HEK293T (cell line): ENCODE data around the gene DYRK3.
"Not testable (repeated sequence)": the region's sequence is repeated elsewhere in the genome, so short reads cannot be mapped to it uniquely, and the experiment has no call there.

ENCODE experiments used
- CTCF ChIA-PET: fragments of 350-600 bp; formaldehyde crosslinking; extraction: SDS; loops from one replicate; lab custom pipeline; 2021; ENCODE audit warnings: antibody characterized with exemption, inconsistent platforms; lab: Yijun Ruan, JAX
- POLR2A ChIA-PET: fragments of 350-600 bp; formaldehyde crosslinking; extraction: SDS; loops from one replicate; lab custom pipeline; 2020; ENCODE audit warnings: antibody characterized with exemption, inconsistent platforms; lab: Yijun Ruan, JAX
- DNase-seq: peaks from one replicate; pipeline ENCODE4 v3.0.0; 2012; ENCODE audit warnings: mixed read lengths; ENCODE audit errors: extremely low spot score
- ARNT ChIP-seq: fragments of 450-650 bp; IDR thresholded peaks from 2 replicates; pipeline ENCODE4 v1.6.1; 2017; ENCODE audit warnings: mild to moderate bottlenecking
- BHLHE40 ChIP-seq: fragments of 450-650 bp; IDR thresholded peaks from 2 replicates; pipeline ENCODE4 v1.6.1; 2016; ENCODE audit warnings: mild to moderate bottlenecking, moderate library complexity, borderline replicate concordance
- CTBP1 ChIP-seq: fragments of 450-650 bp; IDR thresholded peaks from 2 replicates; pipeline ENCODE4 v1.6.1; 2016; ENCODE audit warnings: borderline replicate concordance
- ELF4 ChIP-seq: fragments of 450-650 bp; IDR thresholded peaks from 2 replicates; pipeline ENCODE4 v1.6.1; 2017; ENCODE audit warnings: antibody characterized with exemption
- FOXA1 ChIP-seq: fragments of 450-650 bp; IDR thresholded peaks from 2 replicates; pipeline ENCODE4 v1.6.1; 2016; ENCODE audit warnings: mild to moderate bottlenecking
- FOXK2 ChIP-seq: fragments of 450-650 bp; IDR thresholded peaks from 2 replicates; pipeline ENCODE4 v1.6.1; 2016; ENCODE audit warnings: mild to moderate bottlenecking
- FOXM1 ChIP-seq: fragments of 450-650 bp; IDR thresholded peaks from 2 replicates; pipeline ENCODE4 v1.6.1; 2017; ENCODE audit warnings: mild to moderate bottlenecking, borderline replicate concordance
- HDGF ChIP-seq: fragments of 450-650 bp; IDR thresholded peaks from 2 replicates; pipeline ENCODE4 v1.6.1; 2017; ENCODE audit warnings: antibody characterized with exemption, borderline replicate concordance
- L3MBTL2 ChIP-seq: fragments of 450-650 bp; conservative IDR thresholded peaks from 2 replicates; pipeline ENCODE4 v1.6.1; 2016; ENCODE audit warnings: mild to moderate bottlenecking
- LEF1 ChIP-seq: fragments of 450-650 bp; IDR thresholded peaks from 2 replicates; pipeline ENCODE4 v1.6.1; 2017; ENCODE audit warnings: mild to moderate bottlenecking, borderline replicate concordance
- NFRKB ChIP-seq: fragments of 450-650 bp; IDR thresholded peaks from 2 replicates; pipeline ENCODE4 v1.6.1; 2016; ENCODE audit warnings: mild to moderate bottlenecking, moderate library complexity
- SP1 ChIP-seq: fragments of 450-650 bp; IDR thresholded peaks from 2 replicates; pipeline ENCODE4 v1.6.1; 2017
- SUZ12 ChIP-seq: fragments of 450-650 bp; IDR thresholded peaks from 2 replicates; pipeline ENCODE4 v1.6.1; 2016; ENCODE audit warnings: mild to moderate bottlenecking
- TARDBP ChIP-seq: fragments of 450-650 bp; IDR thresholded peaks from 2 replicates; pipeline ENCODE4 v1.6.1; 2016
- ZNF384 ChIP-seq: fragments of 450-650 bp; IDR thresholded peaks from 2 replicates; pipeline ENCODE4 v1.6.1; 2016
- TF ChIP-seq, protein P1 (sequence below): fragments of 450-650 bp; IDR thresholded peaks from 2 replicates; pipeline ENCODE4 v1.6.1; 2016

The DYRK3 gene

DNA sequence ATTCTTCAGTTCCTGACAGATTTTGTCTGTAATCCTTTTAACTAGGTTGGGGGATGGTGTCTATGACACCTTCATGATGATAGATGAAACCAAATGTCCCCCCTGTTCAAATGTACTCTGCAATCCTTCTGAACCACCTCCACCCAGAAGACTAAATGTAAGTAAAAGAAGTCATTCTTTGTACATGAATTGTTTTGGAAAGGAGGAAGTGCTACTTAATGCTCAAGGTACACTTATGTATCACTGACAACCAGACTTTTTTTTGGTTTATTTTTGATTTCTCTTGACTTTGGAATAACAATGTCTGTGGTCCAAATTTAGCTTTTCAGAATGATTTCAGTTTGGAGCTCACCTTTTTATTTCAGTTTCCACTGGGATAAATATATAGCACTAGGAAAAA, 2.3 kb downstream of the DYRK3 start:
- TF ChIP-seq HDGF (no peak), ARNT (no peak), ZNF384 (no peak), LEF1 (no peak), ELF4 (no peak), BHLHE40 (no peak), FOXK2 (no peak), SUZ12 (no peak), SP1 (no peak), L3MBTL2 (no peak), TARDBP (no peak)
- POLR2A ChIA-PET: no interaction called here
- no peak for DNase-seq
- CTCF ChIA-PET: interaction anchor here (0.6 to 3.3 kb wide), 3 partner anchors 21 to 862 kb away, joined by 3 to 15 read pairs (median 5); no protein-coding TSS in a partner anchor

DNA sequence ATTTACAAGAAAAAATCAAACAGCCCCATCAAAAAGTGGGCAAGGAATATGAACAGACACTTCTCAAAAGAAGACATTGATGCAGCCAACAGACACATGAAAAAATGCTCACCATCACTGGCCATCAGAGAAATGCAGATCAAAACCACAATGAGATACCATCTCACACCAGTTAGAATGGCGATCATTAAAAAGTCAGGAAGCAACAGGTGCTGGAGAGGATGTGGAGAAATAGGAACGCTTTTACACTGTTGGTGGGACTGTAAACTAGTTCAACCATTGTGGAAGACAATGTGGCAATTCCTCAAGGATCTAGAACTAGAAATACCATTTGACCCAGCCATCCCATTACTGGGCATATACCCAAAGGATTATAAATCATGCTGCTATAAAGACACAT, 6.7 kb downstream of the DYRK3 start:
- DNase-seq, POLR2A ChIA-PET, CTCF ChIA-PET: not testable (repeated sequence)

DNA sequence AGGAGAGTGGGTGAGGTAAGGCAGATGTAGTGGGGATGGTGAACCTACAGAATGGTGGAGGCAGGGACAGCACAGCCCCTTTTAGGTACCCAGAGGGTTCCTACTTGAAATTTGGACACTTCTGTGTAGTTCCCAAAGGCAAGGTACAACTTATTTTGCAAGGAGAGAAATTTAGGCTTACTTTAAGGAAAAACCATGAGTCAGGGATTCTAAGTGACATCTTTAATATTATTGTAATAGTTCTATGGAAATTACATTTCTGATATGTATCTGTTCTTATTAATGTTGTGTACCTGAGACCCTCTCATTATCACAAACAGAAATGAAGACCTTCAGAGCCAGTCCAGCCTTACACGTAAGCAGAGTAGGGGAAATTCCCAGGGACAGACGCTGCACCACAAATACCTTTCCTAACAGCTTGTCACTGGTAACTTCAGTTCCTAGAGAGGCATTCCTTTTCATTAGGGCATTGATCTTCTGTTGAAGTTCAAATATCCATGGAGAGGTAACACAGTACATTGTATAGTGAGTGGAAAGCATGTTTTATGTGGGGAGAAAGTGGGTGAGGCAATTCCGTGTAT, 7.9 kb downstream of the DYRK3 start:
- CTCF ChIA-PET: no interaction called here
- POLR2A ChIA-PET: no interaction called here
- DNase-seq: no peak
- TF ChIP-seq ELF4 (no peak), FOXA1 (no peak), BHLHE40 (no peak), CTBP1 (no peak), SP1 (no peak), FOXM1 (no peak), ZNF384 (no peak), ARNT (no peak), SUZ12 (no peak), LEF1 (no peak), L3MBTL2 (no peak), TARDBP (no peak), HDGF (no peak), NFRKB (no peak), FOXK2 (no peak)
- TF ChIP-seq, protein P1, sequence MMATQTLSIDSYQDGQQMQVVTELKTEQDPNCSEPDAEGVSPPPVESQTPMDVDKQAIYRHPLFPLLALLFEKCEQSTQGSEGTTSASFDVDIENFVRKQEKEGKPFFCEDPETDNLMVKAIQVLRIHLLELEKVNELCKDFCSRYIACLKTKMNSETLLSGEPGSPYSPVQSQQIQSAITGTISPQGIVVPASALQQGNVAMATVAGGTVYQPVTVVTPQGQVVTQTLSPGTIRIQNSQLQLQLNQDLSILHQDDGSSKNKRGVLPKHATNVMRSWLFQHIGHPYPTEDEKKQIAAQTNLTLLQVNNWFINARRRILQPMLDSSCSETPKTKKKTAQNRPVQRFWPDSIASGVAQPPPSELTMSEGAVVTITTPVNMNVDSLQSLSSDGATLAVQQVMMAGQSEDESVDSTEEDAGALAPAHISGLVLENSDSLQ: no peak

DNA sequence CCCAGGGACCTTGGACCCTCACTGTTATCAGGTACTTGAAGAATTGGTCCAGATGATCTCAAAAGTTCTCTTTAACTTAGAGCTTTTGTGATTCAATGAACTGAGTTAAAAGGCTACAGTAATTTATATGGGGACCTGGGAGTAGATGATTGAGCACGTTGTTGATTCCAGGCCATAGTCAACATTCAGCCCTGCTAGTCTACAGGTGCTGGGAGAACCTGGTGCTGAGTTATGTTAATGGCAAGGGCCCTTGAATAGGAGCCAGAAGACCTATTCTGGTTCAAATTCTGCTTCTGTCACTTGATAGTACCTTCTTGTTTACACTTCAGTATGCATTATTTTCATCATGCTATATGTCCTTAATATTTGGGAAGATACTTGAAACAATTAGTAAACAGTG, 11.2 kb downstream of the DYRK3 start:
- no peak for DNase-seq
- TF ChIP-seq FOXK2: no peak
- no peak for TF ChIP-seq NFRKB
- TF ChIP-seq HDGF: no peak
- no peak for TF ChIP-seq FOXA1
- TF ChIP-seq L3MBTL2: no peak
- no peak for TF ChIP-seq ZNF384
- no peak for TF ChIP-seq BHLHE40
- TF ChIP-seq SUZ12: no peak
- no peak for TF ChIP-seq ARNT
- no peak for TF ChIP-seq ELF4
- TF ChIP-seq FOXM1: no peak
- no peak for TF ChIP-seq TARDBP
- TF ChIP-seq CTBP1: no peak
- TF ChIP-seq LEF1: no peak
- no peak for TF ChIP-seq SP1
- TF ChIP-seq, protein P1: no peak
- ChIA-PET CTCF (no interaction called here), POLR2A (interaction anchor here (1.4 kb wide), 1 partner anchor 11 kb away, joined by 4 read pairs; the partner anchor contains the start of gene DYRK3)

DNA sequence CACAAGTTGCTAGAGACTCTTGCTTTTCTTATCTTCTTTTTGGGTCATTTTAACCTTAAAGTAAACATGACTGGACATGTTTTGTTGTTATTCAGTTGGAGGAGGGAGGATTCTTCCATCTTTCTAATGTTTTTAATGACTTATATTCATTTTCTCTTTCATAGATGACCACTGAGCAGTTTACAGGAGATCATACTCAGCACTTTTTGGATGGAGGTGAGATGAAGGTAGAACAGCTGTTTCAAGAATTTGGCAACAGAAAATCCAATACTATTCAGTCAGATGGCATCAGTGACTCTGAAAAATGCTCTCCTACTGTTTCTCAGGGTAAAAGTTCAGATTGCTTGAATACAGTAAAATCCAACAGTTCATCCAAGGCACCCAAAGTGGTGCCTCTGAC, 11.9 kb downstream of the DYRK3 start:
- no peak for DNase-seq
- ChIA-PET POLR2A (interaction anchor here (1.4 kb wide), 1 partner anchor 12 kb away, joined by 4 read pairs; the partner anchor contains the start of gene DYRK3), CTCF (no interaction called here)
- no peak for TF ChIP-seq TARDBP
- no peak for TF ChIP-seq ARNT
- TF ChIP-seq FOXA1: no peak
- TF ChIP-seq SP1: no peak
- no peak for TF ChIP-seq L3MBTL2
- TF ChIP-seq NFRKB: no peak
- TF ChIP-seq, protein P1: no peak
- no peak for TF ChIP-seq ELF4
- no peak for TF ChIP-seq FOXK2
- no peak for TF ChIP-seq BHLHE40
- TF ChIP-seq FOXM1: no peak
- TF ChIP-seq CTBP1: no peak
- no peak for TF ChIP-seq ZNF384
- no peak for TF ChIP-seq HDGF
- TF ChIP-seq LEF1: no peak

DNA sequence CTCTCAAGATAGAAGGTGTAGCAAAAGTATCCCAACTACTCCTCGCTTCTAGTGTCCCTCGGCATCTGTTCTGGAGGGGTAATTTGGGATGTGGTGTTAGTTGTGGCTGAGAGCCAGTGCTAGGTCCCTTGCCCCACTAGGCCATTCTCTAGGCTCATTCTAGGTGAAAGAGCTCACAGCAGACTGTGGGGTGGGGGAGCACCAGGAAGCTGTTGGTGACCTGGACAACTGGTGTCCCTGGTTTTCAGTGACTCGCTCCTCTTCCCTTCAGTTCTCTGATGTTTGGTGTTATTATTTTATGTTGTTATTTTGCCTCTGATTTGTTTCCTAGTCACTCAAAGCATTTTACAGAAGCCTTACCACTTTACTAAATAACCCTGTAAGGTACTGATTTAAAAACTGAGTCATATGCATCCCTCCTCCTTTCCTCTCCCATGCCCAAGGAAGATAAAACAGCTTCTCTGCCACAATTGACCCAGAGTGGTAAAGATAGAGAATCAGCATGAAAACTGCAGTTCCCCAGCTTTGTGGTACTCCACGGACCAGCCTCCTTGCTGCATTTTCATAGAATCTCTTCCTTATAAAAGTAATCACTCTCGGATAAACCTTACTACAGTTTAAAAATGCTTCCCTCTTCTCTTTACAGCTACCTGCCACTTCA, 14.1 kb downstream of the DYRK3 start:
- TF ChIP-seq L3MBTL2 (no peak), BHLHE40 (no peak), TARDBP (no peak), SP1 (no peak), FOXA1 (no peak), HDGF (no peak), SUZ12 (no peak), ELF4 (no peak), NFRKB (no peak), ZNF384 (no peak), LEF1 (no peak), FOXM1 (no peak), FOXK2 (no peak)
- TF ChIP-seq, protein P1: no peak
- ChIA-PET CTCF (interaction anchor here (0.6 kb wide), 1 partner anchor 9 kb away, joined by 3 read pairs; no protein-coding TSS in a partner anchor), POLR2A (interaction anchor here (1.1 to 1.7 kb wide), 2 partner anchors 10 to 14 kb away, joined by 4 to 7 read pairs; partner anchors contain the start of gene DYRK3)
- DNase-seq: no peak
